SK-N-SH treated with all-trans-retinoic acid at 6 μM for 48 hours (cell line): ENCODE measurements around the gene ENHO.

Experiments used
- CSDC2 ChIP-seq: fragments of 250-450 bp; sonication (Bioruptor Pico); IDR thresholded peaks from 2 replicates; pipeline ENCODE4 v1.5.0; 2020; ENCODE audit warnings: mild to moderate bottlenecking, moderate library complexity
- ESRRG ChIP-seq: fragments of 250-450 bp; sonication (Bioruptor Pico); IDR thresholded peaks from 2 replicates; pipeline ENCODE4 v1.6.1; 2021; ENCODE audit warnings: mild to moderate bottlenecking
- ISL1 ChIP-seq: fragments of 250-450 bp; sonication (Bioruptor Pico); IDR thresholded peaks from 2 replicates; pipeline ENCODE4 v2.1.2; 2022; ENCODE audit warnings: mild to moderate bottlenecking, moderate library complexity
- PATZ1 ChIP-seq: fragments of 250-450 bp; sonication (Bioruptor Pico); IDR thresholded peaks from 2 replicates; pipeline ENCODE4 v1.8.0; 2020; ENCODE audit warnings: mild to moderate bottlenecking, moderate library complexity, borderline replicate concordance
- PPARA ChIP-seq: fragments of 250-450 bp; sonication (Bioruptor Pico); IDR thresholded peaks from 2 replicates; pipeline ENCODE4 v1.5.0; 2020; ENCODE audit warnings: mild to moderate bottlenecking, borderline replicate concordance
- TOX ChIP-seq: fragments of 250-450 bp; sonication (Bioruptor Pico); IDR thresholded peaks from 2 replicates; pipeline ENCODE4 v1.8.0; 2021; ENCODE audit warnings: mild to moderate bottlenecking, moderate library complexity, borderline replicate concordance
- ZC3H10 ChIP-seq: fragments of 250-450 bp; sonication (Bioruptor Pico); IDR thresholded peaks from 2 replicates; pipeline ENCODE4 v1.5.1; 2021; ENCODE audit warnings: mild to moderate bottlenecking, moderate library complexity
- ZFP3 ChIP-seq: fragments of 250-450 bp; sonication (Bioruptor Pico); IDR thresholded peaks from 2 replicates; pipeline ENCODE4 v1.5.0; 2020; ENCODE audit warnings: mild to moderate bottlenecking, moderate library complexity
- ZNF565 ChIP-seq: fragments of 450-650 bp; formaldehyde crosslinking; conservative IDR thresholded peaks from 2 replicates; pipeline ENCODE4 v1.5.0; 2020; ENCODE audit warnings: low read depth, mild to moderate bottlenecking, moderate library complexity

- TF ChIP-seq ZC3H10 (CRISPR knock-in tag) (no peak), ISL1 (CRISPR knock-in tag) (no peak), PATZ1 (CRISPR knock-in tag) (no peak), ZFP3 (CRISPR knock-in tag) (no peak), CSDC2 (CRISPR knock-in tag) (no peak), PPARA (CRISPR knock-in tag) (no peak), ESRRG (CRISPR knock-in tag) (no peak), TOX (CRISPR knock-in tag) (no peak), ZNF565 (CRISPR knock-in tag) (no peak)
These were observed 36.3 kb upstream of the ENHO start for GRCh38 chr9:34558919-34559623.
